Activated CD4-positive, alpha-beta T cell treated with anti-CD3 and anti-CD28 coated beads, Interleukin-2, amount 50 U/mL, for 24 hours (primary cell): Measurements from ENCODE around the gene ERFL.
A peak's percentile ranks its signal among the peaks of the same experiment; 100 is the strongest.

Experiments used
- DNase-seq, 2 donors: peaks; one replicate each; pipeline ENCODE4 v3.0.0-alpha.2; 2020; ENCODE audit warnings: low read depth in 1 of 2, low spot score in 1 of 2

ERFL gene

GRCh38 chr19:41928221-41928683 is at the start of gene ERFL:
Gene ERFL, minus strand, starts transcription at chr19:41928449. Its CDS starts 15,530 bp downstream, at chr19:41912919.
- DNase-seq: no peak

- no peak for DNase-seq
Observed at GRCh38 chr19:41977916-41978315, 49.7 kb upstream of the ERFL start.

GRCh38 chr19:41974652-41975051 is 46.4 kb upstream of the ERFL start:
- DNase-seq: no peak

GRCh38 chr19:41971363-41971762 is 43.1 kb upstream of the ERFL start:
- no peak for DNase-seq

GRCh38 chr19:41969772-41970458 is 41.7 kb upstream of the ERFL start:
- DNase-seq: no peak

GRCh38 chr19:41968751-41969595 is 40.7 kb upstream of the ERFL start:
- DNase-seq: no peak

- no peak for DNase-seq
Observed at GRCh38 chr19:41967054-41967783, 39.0 kb upstream of the ERFL start.

- DNase-seq: no peak
Observed at GRCh38 chr19:41965106-41965505, 36.9 kb upstream of the ERFL start.

GRCh38 chr19:41960973-41961372 is 32.7 kb upstream of the ERFL start:
- DNase-seq: no peak

GRCh38 chr19:41959056-41960053 is 31.1 kb upstream of the ERFL start, which contains the start of gene RABAC1:
Gene RABAC1, minus strand, starts transcription at chr19:41959321. Its CDS starts 29 bp downstream, at chr19:41959292.
- peak; percentile 75 to 83 for DNase-seq

GRCh38 chr19:41958367-41959055 is 30.3 kb upstream of the ERFL start:
- peak; percentile 55 to 76 for DNase-seq

- no peak for DNase-seq
Observed at GRCh38 chr19:41957838-41958366, 29.7 kb upstream of the ERFL start.

- no peak for DNase-seq
Observed at GRCh38 chr19:41957161-41957837, 29.1 kb upstream of the ERFL start.

- DNase-seq: no peak
Observed at GRCh38 chr19:41956621-41957020, 28.4 kb upstream of the ERFL start.

- DNase-seq: no peak
Observed at GRCh38 chr19:41955521-41955920, 27.3 kb upstream of the ERFL start.

GRCh38 chr19:41951686-41952172 is 23.5 kb upstream of the ERFL start:
- DNase-seq: peak; percentile 86

- no peak for DNase-seq
Observed at GRCh38 chr19:41947091-41947490, 18.8 kb upstream of the ERFL start.

GRCh38 chr19:41945135-41945766 is 17.0 kb upstream of the ERFL start:
- DNase-seq: peak; percentile 55 to 90
